Stimulated activated naive CD4-positive, alpha-beta T cell (primary cell): ENCODE measurements around the gene MRPS18A.

Experiments used
- DNase-seq, 6 experiments: peaks; one replicate each; lab custom pipeline; 2025; lab: John Stamatoyannopoulos, UW

Gene MRPS18A

DNA sequence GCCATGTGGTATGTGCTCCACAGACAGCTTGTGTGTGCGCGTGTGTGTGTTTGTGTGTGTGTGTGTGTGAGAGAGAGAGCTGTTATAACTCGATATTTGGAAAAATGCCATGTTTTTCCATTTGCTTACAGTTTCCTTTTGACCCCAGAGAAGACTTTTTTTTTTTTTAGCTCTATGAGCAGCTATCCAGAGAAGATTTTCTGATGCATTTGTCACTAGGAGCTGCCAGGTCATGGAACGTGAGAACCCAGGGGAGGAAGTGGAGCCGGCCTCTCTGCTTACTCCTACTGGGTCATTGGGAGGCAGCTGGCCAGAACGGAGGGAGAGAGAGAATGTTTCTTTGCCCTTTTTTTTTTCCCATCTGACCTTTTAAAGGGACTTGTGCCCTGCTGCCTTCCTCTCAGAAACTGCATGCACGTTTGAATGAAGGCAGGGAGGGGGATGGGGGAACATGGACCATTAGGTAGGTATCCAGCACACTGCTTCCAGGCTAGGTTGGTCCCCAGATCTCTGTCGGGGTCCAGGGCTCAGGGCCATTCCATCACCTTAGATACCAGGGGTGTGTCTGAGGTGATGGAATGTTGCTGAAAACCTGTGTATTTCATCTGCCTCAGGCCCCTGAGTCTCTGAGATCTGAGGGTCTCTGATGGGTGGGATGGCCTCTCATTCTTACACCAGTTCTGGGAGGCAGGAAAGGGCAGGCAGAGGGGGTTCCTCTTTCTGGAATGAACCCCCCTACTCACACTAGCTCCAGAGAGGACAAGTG, 11.2 kb upstream of the MRPS18A start:
- no peak for DNase-seq

DNA sequence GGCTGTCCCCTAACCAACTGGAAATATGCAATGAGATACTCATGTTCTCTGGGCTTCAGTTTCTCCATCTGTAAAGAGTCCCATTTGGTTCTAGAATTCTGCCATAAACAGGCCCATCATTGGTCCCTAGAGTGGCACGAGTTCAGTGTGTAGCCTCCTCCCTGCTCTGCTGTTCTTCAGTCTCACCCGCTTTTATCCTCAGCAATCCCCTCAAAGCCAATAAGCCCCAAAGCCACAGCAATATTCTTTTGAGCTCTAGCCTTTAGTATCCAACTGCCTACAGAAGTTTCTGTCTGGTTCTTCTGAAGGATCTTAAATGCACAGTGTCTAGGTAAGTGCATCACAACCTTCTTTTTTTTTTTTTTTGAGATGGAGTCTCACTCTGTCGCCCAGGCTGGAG, 9.8 kb upstream of the MRPS18A start:
- DNase-seq = no peak

DNA sequence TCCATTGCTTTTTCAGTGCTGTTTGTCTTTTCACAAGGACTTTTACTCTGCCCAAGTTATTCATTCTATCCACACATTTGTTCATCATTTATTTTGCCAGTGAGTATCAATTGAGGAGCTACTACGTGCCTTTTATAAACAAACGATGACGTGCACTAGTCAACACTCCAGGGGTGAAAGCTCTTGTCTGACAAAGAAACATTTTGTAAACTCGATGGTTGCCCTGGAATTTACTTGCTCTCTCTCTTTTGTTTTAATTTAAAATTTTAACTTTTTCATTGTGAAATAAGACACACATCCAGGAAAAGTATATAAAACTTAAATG, 8.3 kb upstream of the MRPS18A start:
- DNase-seq = no peak

DNA sequence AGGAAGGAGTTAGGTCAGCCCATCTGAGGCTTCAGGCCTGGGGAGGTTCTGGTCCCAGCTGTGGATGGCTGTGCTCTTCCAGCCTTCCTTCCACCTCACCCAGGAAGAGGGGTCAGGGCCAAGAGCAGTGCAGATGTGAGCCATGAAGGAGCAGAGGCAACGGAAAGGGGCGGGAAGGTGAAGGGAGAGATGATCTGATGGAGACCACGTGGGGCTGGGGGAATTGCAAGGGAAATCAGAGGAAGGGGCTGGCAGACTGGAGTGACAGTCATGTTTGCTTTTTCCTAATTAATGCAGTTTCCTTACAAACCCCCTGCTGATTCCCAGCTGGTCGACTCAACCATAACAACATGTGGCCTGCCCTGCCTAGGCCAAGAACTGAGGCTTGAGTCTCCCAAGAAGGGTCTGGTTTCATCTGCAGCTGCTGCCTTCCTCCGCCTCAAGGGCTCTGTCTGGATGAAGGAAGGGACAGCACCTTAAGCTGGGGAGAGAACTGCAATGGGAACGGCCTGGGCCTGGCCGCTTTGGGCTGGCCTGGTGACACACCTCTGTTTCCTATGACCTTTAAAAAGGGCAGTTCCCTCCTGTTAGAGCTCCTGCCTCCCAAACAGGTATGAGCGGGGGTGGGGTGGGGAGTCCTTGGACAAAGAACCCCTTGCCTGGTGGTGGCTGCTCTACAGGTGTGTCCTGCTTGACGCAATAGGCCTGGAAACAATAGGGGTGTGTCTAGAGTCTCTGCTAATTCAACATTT, 7.8 kb upstream of the MRPS18A start:
- DNase-seq = no peak

DNA sequence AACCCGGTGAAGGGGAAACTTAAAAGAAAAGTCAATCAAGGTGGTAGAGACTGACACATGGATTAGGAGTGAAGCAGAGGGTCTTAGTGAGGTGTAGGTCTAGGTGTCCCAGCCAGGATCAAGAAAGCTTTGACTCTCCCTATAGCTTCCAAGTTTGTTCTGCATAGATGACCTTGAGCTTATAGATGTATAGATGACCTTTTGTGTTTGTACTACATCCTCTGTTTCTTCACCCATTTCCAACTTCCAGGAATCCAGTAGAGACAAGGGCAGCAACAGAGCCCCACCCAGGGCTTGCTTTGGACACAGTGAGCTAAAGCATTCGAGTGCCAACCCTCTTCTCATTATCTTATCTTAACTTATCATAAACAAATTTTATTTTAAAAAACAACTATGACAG, 1.8 kb upstream of the MRPS18A start:
- DNase-seq = no peak

DNA sequence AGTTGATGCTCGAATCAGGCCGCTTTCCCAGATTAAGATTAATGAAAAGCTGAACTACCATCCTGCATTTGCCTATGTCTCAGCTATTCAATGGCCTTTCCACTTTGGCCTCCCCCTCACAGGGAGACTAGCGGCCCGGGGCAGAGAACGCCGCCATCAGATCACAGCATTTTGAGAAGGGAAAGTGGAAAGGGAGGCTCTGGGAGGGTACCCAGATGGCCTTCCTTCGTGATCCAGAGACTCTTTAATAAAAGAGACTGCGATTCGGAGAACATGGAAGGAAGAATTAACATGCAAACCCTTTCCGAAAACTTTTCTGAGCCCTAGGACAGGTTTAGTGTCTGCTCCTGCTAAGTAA, 533 bp downstream of the MRPS18A start:
- DNase-seq = no peak

DNA sequence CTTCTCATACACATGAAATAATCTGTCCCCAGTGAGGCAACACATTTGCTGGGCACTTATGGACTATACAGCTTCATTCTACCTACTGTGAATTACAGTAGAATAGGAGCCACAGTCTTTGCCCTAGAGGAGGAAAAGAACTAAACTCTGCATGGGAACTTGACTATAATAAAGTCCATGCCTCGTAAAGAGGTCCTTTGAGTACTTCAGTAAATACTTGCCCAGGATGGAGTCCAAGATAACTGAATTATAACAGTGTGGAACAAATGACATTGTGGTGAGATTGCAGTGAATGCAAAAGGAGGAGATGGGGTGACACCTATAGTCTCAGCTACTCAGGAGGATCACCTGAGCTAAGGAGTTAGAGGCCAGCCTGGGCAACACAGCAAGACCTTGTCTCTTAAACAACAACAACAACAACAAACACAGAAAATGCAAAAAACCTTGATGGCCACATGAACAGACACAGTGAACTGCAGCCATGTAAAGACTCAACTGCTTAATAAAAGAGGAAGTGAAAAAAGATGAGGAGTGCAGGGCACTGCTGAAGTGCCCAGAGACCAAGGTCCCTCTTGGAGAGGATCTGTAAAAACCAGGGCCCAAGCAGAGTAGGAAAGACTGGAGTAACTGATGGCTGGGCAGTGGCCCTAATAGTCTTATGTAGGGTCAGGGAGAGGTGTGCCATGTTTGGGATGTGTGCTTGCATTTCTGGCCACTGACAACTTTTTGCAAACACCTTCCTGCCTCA, 3.7 kb downstream of the MRPS18A start:
- DNase-seq = no peak

DNA sequence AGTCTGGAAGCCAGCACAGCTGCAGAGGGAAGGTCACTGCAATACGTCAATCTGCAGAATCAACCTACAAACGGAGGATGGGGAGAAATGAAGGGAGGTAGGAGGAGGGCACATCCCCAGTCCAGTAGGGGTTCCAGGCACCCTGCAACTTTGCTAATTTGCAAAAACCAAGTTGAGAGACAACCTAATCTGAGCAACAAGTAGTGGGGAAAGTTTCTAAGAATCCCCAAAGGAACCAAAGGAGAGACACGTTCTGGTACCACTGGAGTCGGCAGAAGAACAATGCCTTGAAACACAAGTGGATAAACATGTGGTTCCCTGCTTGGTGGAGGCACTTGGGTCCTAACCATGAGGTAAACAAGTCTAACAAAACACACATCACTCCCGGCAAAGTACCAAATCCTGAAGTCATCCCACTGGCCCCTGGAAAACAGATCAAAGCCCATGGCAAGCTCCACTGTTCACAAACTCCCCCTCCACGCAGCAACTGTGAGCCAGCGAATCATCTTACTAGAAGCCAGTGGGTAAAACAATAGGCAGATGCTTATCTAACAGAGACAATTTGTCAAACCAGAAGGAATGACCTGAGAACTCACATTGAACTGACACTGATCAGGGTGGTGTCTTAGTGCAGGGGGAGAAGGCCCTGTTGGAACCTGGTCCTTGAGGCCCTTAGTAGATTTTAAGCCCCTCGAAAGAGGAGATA, 4.7 kb downstream of the MRPS18A start:
- DNase-seq = no peak

DNA sequence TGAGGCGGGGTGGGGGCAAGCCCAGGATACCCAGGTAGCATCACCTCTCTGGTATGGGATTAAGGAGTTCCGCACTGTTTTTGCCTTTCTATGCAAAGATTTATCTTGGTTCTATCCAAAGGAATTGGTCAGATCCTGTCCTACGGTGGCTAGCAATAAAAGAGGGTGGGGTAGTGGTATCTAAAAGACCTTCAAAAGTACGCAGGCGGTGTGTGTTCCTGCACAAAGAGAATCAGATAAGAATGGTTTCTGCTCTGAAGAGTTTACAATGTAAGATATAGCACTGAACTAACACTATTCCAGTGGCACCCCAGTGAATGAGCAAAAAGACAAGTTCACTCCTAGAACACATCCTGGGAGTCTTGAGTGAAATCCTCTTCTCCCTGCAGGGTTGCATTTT, 6.3 kb downstream of the MRPS18A start:
- no peak for DNase-seq

DNA sequence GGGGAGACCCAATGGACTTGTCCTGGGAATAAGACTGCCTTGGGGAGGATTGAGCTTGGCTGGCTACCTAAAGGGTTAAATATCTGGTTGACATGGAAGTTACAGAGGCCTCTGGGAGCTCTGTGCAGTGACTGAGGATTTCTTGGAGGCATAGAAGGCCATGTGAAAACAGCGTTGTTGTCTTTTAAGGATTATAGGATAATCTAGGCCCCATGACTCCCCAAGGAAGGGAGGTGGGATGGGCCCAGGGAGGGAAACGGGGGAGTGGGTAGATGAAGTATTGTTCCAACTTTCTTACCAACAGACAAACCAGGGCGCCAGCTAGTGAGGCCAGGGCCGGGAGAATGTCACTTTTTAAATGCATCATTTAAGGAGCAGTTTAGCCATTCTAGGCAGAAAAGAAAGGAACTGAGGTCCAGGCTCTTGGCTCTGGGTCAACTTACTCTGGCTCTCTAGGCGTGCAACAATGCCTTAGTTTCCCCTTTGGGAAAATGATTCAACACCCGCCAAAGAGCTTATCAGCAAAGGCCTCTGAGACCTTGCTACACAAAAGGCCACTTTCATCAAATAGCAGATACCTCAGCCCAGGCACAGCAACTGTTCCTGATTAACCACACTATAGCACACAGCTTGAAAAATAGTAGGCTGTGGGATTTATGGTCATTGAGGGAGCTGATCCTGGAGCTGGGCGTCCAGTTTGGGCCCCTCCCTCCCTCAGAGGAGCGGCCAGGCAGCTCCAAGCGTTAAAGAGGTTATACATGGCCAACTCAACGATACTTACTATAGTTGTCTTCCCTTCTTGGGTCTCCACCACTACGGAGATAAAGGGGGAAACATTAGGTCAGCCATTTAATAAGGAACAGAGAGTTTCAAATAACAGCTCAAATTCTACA, 7.0 kb downstream of the MRPS18A start:
- DNase-seq = no peak

DNA sequence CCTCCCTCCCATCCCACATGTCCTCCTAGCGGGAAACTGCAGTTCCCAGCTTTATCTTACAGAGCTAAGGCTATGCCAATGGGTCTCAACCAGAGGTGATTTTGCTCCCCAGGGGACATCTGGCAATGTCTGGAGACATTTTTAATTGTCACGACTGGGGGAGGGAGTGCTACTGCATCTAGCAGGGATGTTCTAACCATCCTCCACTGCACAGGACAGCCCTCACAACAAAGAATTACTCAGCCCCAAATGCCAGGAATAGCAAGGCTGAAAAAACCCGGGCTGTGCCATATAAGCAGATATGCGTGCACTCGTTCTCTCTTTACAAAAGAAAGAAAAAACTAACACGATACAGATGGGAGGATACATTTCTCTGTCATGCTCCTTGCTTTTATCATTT, 8.5 kb downstream of the MRPS18A start:
- DNase-seq = no peak

DNA sequence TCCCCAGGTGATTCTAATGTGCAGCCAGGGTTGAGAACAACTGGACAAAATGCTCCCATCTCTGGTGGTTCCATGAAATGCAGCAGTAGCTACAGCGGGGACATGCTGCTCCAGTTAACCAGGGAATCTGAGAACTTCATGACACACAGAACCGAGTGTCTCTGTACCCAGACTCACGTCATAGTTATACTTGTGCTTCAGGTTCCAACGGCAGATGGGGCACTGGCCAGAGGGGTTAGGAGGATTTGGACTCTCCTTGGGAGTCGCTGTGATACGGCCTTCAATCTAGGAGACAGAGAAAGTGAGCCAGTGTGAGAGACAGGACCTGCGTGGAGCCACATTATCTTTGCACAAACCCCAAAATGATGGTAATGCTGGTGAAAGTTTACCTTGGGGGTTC, 9.2 kb downstream of the MRPS18A start:
- DNase-seq = no peak

DNA sequence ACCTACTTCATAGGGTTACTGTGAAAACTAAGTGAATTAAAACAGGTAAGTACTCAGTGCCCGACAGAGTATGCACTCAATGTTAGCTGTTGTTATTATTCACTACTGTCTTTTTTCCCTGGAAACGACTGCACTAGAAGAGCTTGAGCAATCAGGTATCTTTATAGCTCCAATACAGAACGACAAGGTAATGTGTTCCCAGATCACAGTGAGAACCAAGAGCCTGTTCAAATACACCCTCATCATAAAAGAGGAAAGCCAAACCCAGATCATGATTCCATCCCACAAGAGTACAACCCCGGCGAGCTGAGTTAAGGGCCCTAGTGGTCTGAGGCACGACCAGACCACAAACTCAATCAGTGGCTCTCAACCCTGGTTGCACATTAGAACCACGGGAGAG, 9.8 kb downstream of the MRPS18A start:
- no peak for DNase-seq

DNA sequence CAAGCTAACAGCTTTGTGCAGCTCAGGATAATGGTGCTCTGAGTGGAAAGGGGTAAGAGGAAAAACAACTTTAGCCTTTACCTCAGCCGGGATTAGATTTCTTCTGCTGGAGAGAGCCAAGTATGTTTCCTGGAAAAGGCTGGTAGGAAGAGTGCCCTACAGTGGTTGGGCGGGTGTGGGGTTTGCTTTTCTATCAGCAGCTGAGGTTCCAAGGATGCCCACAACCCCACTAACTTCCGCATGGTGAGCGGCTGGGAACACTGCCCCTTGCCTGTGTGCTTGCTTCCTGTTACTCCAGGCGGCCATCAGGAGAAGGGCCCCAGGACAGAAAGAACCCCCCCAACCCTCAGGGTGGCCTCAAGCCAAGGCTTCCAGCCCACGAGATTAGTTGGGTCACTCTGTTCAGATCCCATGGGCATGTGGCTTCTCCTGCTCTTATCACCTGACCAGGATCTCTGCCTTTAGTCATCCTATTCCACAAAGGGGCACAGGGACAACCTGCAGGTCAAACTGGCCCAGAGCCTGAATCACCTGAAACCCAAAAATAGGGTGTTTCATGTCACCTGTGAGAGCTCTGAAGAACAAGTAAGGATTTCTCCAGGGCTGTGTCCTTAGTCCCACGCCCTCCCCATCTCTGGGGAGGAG, 10.5 kb downstream of the MRPS18A start:
- no peak for DNase-seq

DNA sequence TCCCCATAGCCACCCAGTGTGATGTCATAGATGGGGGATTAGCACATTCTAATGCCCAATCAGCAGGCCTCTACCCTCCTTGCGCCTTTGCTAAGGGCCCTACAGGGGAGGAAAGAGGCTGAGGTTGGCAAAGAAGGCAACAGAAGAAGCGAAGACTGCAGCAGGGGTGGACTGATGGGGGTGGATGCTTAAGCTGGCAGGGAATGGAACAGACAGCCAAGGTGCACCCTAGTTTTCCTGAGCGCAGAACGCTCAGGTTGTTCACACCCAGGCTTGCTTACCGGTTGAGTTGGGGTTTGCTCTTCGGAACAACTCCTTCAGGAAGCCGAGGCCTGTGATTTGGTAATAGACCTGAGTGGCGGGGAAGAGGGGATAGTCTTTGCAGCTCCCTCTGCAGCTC, 12.7 kb downstream of the MRPS18A start:
- DNase-seq = no peak

DNA sequence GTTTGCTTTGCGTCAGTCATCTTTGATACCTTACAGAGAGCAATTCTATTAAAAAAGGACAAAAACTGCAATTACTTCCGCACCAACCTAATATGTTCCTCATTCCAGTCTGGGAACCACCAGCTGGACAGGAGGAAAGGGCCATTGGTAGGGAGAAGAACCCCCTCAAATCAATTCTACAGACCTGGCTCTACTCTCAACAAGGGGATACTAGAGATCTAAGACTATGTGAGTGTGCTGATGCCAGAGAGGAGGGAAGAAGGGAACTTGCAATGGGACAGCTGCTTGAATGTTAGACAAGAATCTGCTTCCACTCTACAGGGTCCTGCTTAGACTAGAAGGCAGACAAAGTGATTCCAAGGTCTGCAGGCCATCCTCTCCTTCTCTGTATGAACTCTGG, 13.3 kb downstream of the MRPS18A start:
- DNase-seq = no peak

DNA sequence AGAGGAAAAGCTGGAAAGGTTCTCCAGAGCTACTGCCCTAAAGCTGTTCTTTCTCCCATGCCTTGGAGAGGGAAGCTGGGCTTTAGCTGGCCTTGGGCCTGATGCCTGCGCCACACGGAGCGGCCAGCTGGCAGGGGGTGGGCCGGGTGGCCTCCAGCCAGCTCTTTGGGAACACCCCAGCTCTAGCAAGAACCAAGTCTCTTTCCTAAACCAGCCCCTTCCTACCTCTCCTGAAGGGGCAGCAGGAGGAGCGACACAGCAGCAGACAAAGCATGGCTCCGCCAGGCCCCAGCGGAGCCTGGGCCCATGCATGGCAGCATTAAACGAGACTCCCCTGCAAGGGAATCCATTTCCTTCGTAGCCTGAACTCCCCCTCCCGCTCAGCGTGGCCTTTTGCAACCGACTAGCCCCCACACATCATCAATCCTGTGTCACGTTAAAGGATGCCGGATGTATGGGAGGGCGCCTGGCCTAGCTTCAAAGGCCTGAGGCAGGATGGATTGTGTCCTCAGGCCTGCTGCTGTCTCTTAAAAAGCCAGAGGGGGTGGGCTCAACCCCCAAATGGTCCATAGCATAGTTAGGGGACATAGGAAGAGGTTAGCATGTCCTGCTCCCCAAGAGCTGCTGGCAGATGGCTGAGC, 14.0 kb downstream of the MRPS18A start:
- DNase-seq = no peak

DNA sequence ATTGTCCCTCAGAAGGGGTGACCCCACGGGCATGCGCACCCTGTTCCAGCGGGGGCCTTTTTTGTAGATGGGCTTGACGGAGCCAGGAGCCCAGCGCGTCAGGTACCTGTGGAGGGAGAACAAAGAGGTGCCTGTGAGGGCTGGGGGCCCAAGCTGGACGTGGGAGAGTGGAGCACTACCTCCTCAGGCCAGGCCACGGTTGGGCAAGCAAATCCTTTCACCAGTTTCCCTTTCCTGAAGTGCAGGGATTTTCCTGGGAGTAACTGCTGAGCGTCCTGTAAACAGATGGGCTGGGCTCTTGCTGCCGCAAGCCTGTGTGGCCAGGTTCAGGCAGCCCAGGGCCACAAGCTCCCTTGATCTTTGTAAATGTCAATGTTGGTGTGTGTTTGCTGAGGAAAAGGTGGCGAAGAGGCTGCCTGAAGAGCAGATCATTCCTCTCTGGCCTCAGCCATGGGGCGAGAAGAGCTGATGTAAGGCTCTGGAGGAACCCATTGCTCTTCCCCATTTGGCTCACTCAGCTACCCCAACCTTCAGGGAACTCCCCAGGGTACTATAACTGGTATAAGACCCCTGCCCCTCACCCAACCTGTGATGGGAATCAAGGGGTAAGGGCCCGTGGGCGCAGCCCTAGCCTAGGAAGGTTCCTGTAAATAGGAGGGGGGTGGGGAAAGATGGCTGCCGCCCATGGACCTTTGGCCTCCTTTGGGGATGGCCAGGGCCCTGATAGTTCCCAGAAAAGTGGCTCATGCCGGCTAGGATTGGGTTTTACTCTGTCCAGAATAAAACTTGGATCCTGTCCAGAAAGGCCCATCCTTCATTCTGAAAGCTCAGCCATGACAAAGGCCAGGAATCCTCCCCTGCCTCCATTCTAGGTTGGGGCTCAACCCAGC, 15.5 kb downstream of the MRPS18A start:
- DNase-seq = no peak

DNA sequence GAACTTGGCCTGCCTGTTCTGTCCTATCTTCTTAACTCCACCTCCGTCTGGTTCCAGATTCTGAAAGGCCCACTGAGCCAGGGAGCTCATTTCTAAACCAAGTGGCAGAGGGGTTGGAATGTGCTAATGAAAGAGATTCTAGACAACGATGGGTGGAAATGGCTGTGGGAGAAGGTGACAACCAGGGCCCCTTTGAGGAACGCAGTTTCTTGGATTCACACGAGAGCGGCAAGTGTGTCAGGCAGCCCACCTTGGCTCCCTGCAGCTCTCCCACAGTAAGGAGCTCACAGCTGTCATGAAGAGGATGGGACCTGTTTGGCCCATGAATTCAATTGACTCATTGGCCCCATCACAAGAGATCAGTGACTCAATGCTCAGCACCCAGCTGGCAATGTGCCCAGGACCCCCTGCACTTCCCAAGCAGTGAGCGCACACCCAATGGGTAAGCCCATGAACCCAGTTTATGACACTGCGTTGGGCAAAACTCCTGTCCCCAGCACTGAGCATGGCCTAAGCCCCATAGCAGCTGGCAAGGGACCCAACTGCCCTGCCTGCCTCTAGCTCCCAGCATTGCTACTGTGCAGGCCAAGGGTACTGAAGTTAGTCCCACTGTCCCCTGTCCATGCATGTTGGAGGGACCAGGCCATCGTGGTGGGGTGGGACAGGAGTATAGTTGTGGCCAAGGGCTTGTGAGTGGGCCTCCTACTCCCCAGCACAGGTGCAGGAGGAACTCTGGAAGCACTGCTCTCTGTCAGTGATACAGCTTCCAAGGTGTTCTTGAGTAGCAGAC, 16.4 kb downstream of the MRPS18A start:
- no peak for DNase-seq
